22Rv1 (cell line): Measurements from ENCODE around the gene MAP9.

Experiments
- H3K27ac ChIP-seq: fragments of 450-650 bp; 2 replicates; pipeline ENCODE4 v1.5.1; 2017
- ZFX ChIP-seq: fragments of 450-650 bp; IDR thresholded peaks from 2 replicates; pipeline ENCODE4 v1.6.1; 2017; ENCODE audit warnings: antibody characterized with exemption, borderline replicate concordance
- TF ChIP-seq, protein P1 (sequence below): fragments of 450-650 bp; IDR thresholded peaks from 2 replicates; pipeline ENCODE4 v1.5.1; 2017; ENCODE audit warnings: mild to moderate bottlenecking

The MAP9 gene

DNA sequence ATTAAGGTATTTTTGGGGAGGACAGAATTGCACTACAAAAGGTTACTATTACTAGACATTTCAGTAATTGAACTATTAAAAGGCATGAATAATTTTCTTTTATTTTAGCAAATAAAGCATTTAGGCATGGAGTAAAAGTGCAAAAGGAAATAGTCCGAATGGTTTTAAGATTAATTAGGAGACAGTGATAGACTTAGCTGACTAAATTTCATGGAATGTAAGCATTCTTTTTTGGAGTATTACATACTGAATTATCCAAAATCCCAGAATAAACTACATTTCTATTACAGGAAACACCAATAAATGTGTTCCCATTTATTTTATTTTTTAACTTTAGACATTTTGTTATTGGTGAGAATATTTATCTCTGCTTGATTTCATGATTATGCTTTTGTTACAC is 30.7 kb upstream of the MAP9 start:
- no peak overlapping the region for H3K27ac ChIP-seq
- TF ChIP-seq, protein P1, sequence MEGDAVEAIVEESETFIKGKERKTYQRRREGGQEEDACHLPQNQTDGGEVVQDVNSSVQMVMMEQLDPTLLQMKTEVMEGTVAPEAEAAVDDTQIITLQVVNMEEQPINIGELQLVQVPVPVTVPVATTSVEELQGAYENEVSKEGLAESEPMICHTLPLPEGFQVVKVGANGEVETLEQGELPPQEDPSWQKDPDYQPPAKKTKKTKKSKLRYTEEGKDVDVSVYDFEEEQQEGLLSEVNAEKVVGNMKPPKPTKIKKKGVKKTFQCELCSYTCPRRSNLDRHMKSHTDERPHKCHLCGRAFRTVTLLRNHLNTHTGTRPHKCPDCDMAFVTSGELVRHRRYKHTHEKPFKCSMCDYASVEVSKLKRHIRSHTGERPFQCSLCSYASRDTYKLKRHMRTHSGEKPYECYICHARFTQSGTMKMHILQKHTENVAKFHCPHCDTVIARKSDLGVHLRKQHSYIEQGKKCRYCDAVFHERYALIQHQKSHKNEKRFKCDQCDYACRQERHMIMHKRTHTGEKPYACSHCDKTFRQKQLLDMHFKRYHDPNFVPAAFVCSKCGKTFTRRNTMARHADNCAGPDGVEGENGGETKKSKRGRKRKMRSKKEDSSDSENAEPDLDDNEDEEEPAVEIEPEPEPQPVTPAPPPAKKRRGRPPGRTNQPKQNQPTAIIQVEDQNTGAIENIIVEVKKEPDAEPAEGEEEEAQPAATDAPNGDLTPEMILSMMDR: no peak
- no peak for TF ChIP-seq ZFX

DNA sequence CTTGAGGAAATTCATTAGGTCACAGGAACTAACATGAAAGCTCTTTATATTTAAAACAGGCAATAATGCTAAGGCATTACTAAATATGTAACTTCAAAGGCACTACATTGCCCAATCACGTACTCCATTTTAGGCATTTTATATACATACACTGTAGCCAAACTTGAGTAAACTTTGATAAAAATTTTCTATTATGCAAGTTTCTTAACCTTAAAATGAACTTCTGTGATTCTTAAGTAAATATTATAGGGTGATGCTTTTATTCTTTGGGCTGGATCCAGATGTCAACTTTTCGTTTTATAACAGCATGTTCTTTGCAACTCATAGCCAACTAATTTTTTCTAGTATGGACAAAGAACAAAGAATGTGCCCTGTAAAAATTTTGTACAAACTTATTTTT is 28.3 kb upstream of the MAP9 start:
- H3K27ac ChIP-seq: no peak overlapping the region
- TF ChIP-seq ZFX: no peak
- TF ChIP-seq, protein P1: no peak

DNA sequence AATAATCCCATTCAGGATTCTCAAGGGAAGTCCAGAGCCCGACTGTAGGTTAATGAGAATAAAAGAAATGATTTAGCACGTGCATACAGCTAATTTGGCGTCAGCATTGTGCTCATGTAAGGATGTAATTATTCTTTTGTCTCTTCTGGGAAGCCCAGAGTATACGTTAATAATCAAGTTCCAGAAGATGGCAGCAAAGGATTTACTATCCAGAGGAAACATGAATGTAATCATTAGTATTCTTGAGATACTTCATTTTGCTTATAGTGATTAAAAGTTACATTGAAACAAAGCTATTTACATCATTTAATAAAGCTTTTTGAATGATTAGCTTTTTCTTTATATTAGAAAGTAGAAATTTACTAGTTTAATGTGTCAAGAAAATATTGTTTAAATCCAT is 27.1 kb upstream of the MAP9 start:
- no peak overlapping the region for H3K27ac ChIP-seq
- TF ChIP-seq, protein P1: peak; percentile 65
- TF ChIP-seq ZFX: no peak

DNA sequence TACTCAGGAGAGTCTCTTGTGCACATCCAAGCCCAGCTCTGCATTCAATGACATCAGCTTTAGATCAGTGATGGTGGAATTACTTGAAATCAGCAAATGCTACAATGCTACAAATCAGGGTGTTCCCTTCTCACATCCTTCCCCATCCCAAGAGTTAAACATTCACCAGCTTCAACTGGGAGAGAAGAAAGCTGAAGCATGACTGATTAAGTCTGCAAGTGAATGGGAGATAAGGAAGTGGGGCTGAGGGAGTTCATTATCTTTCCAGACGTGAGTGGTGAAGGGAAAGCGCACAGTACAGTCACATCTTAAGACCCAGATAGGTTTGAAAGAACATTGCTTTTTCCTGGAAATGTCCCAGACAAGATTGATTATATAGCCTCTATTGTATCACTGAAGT is 26.2 kb upstream of the MAP9 start:
- TF ChIP-seq, protein P1: no peak
- TF ChIP-seq ZFX: no peak
- H3K27ac ChIP-seq: no peak overlapping the region

DNA sequence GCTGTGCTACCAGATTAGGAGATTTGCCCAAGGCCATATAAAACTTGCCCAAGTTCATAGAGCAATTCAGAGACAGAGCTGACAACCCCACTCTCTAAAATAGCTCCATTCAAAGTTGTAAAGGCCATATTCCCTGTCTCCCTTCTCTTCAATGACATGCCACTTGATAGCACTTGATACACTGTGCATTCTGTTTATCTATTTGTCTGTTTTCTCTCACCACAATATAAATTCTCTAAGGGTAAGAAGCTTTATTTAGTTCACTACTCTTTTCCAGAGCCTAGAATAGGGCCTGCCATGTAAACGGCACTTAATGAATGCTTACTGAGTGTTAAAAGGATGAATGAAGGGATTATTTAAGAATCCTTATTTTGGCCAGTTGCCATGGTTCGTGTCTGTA is 24.1 kb upstream of the MAP9 start:
- no peak for TF ChIP-seq ZFX
- TF ChIP-seq, protein P1: no peak
- H3K27ac ChIP-seq: no peak overlapping the region

DNA sequence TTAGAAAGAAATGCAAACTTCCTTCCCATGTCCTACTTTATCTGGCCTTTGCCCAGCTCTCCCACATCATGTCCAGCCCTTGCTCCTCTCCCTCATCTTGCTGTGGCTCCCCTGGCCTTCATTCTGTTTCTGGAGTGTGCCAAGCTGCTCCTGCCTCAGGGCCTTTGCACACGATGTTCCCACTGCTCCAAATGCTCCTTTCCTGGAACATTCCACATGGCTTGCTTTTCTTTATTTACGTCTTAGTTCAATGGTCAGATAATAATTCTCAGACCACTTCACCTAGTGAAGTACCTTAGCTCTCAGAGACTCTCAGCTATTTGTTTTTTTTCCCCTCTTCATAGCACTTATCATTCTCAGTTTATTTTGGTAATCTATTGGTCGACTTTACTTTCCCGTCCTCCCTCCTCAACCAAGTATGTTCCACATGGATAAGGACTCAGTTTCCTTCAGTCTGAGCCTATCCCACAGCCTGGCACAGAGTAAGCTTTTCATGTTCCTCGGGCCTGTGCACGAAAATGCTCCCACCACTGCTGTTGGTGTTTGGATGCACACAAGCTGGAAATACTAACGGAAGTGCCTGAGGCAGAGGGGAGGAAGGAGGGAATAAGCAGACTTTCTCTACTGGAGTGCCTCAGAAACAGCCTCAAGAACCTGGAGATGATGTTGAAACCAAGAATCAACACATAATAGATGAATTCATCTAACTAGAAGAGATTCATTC is 23.4 kb upstream of the MAP9 start:
- H3K27ac ChIP-seq: no peak overlapping the region
- TF ChIP-seq, protein P1: no peak
- no peak for TF ChIP-seq ZFX

DNA sequence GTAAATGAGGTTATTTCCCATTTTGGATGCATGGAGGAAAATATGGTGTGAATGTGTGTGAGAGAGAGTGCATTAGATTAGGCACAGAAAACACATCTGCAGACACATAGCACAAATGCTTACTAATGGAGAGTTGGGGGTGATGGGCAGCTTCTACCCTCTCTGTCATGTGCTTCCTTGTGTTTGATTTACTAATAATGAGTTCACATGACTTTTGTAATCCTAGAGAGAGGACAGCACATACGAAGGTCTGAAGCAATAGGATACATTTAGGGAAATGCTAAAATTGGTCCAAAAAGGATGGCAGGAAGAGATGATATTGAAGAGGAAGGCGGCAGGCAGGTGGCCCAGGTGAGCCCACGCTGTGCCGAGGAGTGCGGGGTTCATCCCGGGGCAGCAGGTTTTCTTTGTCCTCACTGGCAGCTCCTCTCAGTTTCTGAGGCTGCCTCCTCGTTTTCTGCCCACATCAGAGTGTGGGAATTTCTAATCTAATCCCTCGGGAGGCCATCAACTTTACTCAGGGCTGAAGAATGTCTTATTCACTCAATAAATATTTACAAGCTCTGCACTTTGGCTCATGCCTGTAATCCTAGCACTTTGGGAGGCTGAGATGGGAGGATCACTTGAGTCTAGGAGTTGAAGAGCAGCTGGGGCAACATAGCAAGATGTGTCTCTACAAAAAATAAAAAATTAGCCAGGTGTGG is 15.9 kb upstream of the MAP9 start:
- H3K27ac ChIP-seq: no peak overlapping the region
- TF ChIP-seq, protein P1: no peak
- no peak for TF ChIP-seq ZFX
